ENCODE results near the gene SYT1.

DNA sequence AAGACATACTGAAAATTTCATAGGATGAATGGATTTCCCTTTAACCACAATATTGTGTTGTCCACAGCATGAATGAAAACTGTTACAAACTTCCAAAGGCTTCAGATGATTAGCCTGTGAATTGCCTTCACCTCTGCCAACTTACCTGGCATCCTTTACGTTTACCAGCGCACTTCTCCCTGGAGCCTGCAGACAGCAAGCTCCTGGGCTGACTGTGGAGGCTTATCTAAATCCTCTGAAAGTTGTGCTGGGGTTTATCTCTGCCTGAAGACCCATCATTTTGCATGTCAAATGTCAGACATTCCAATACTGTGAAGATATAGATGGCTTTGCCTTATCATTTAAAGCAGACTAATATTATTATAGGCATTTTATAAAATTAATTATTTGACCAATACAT is 403.0 kb downstream of the SYT1 start:
- TF ChIP-seq POLR2A (IDR thresholded peaks at IDR 0.05; ENCODE audit: extremely low read depth, insufficient read length) = no peak
- TF ChIP-seq, protein P1, sequence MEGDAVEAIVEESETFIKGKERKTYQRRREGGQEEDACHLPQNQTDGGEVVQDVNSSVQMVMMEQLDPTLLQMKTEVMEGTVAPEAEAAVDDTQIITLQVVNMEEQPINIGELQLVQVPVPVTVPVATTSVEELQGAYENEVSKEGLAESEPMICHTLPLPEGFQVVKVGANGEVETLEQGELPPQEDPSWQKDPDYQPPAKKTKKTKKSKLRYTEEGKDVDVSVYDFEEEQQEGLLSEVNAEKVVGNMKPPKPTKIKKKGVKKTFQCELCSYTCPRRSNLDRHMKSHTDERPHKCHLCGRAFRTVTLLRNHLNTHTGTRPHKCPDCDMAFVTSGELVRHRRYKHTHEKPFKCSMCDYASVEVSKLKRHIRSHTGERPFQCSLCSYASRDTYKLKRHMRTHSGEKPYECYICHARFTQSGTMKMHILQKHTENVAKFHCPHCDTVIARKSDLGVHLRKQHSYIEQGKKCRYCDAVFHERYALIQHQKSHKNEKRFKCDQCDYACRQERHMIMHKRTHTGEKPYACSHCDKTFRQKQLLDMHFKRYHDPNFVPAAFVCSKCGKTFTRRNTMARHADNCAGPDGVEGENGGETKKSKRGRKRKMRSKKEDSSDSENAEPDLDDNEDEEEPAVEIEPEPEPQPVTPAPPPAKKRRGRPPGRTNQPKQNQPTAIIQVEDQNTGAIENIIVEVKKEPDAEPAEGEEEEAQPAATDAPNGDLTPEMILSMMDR (IDR thresholded peaks at IDR 0.05; ENCODE audit: low read depth, low read length) = no peak
- TF ChIP-seq, protein P2, sequence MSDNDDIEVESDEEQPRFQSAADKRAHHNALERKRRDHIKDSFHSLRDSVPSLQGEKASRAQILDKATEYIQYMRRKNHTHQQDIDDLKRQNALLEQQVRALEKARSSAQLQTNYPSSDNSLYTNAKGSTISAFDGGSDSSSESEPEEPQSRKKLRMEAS (IDR thresholded peaks at IDR 0.05; ENCODE audit: low read depth, low read length) = no peak
